Measurements from ENCODE around the gene ZNF3. TPM values are rescaled to one million over a fixed set of nuclear protein-coding genes. Genes with fewer than 3 reads are reported as not detected.

Gene ZNF3
- polyA plus RNA-seq, 2 of the 4 experiments (the other 2 are of a cell fraction), result 22.5 to 30.2 TPM

DNA sequence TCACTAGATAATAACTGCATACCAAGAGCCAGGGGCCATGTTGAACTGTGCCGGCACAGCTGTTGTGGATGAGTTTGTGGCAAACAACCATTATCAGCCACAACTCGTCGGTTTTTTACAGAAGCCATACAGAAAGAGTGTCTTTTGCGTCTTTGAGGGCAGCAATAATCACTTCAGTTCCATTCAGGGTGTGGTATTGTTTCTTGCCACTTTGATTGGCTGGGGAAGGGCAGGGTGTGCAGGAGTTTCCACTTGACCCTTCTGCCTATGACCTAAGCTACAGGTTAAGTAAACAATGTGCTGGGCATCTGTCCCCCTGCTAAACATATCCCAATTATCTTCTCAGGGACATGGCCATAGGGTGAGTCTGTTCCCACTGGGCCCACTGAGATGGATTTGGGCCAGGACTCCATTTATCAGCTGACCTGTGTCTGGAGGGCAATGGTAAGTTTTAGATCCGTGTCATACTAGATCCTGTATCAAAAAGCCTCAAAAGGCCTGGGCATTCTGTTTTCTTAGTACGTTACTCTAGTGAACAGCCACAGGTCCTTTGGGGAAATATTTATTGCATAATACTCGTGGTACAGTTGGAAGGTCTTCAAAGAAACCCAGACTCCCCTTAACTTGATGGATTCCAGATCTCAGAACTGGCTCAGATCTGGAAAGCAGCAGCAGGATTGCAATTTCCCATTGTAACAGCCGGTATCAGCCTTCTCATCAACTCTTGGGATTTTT lies 15.9 kb downstream of the ZNF3 start:
- WGBS (ENCODE audit: missing lambda C conversion rate), result 87% methylated on average over 8 of the region's 8 CpGs
- TF ChIP-seq ZFP36 (IDR thresholded peaks at IDR 0.05; ENCODE audit: borderline replicate concordance, partially characterized antibody) (no peak), CEBPB (IDR thresholded peaks at IDR 0.05) (peak; percentile 13 to 28; a peak in 2 of 4 replicates), ZSCAN20 (CRISPR knock-in tag; IDR thresholded peaks at IDR 0.05) (no peak)
- DNase-seq (ENCODE audit: low read depth in 1 of 2, low spot score in 1 of 2) (no peak), FAIRE-seq (no peak), ATAC-seq (peak; percentile 8 to 10; a peak in 1 of 6 replicates)
- Histone ChIP-seq H3K9me3 (peaks cover 77% of the 10 kb centered on the region), H3K4me2 (no peak overlapping the region), H3K27ac (no peak overlapping the region), H3K4me3 (no peak overlapping the region), H3K4me1 (no peaks in the 10 kb centered on the region)
- POLR2A ChIA-PET, result no interaction called here
- CTCF ChIA-PET, result interaction anchor here (1.6 to 3.8 kb wide), 2 partner anchors 12 to 71 kb away, joined by 5 to 28 read pairs; no protein-coding TSS in a partner anchor

DNA sequence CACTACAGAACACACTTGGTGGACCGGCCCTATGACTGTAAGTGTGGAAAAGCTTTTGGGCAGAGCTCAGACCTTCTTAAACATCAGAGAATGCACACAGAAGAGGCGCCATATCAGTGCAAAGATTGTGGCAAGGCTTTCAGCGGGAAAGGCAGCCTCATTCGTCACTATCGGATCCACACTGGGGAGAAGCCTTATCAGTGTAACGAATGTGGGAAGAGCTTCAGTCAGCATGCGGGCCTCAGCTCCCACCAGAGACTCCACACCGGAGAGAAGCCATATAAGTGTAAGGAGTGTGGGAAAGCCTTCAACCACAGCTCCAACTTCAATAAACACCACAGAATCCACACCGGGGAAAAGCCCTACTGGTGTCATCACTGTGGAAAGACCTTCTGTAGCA lies 17.4 kb downstream of the ZNF3 start:
- CTCF ChIA-PET, result interaction anchor here (1.0 to 3.8 kb wide), 3 partner anchors 11 to 67 kb away, joined by 4 to 28 read pairs (median 5); no protein-coding TSS in a partner anchor

DNA sequence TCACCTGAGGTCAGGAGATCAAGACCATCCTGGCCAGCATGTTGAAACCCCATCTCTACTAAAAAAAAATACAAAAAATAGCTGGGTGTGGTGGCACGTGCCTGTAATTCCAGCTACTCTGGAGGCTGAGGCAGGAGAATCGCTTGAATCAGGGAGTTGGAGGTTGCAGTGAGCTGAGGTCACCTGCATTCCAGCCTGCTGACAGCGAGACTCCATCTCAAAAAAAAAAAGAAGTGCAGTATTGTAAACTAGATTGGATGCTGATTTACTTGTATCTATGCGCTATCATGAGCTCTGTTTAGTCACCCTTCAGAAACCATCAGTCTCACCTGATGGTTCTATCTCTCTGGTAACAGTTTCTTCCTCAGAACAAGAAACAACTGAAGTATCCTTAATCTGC lies 18.1 kb downstream of the ZNF3 start:
- Histone ChIP-seq H3K9me3 (peaks cover 55% of the 10 kb centered on the region), H3K4me3 (no peak overlapping the region), H3K4me1 (no peaks in the 10 kb centered on the region), H3K4me2 (no peak overlapping the region), H3K27ac (no peak overlapping the region)
- FAIRE-seq, result no peak
- no peak for DNase-seq (ENCODE audit: low read depth in 1 of 2, low spot score in 1 of 2)
- no peak for TF ChIP-seq ESRRA (IDR thresholded peaks at IDR 0.05; ENCODE audit: borderline replicate concordance, low read length)
- 93% methylated on average over 4 of the region's 4 CpGs for WGBS (ENCODE audit: missing lambda C conversion rate)
- ChIA-PET POLR2A (interaction anchor here (2.5 kb wide), 1 partner anchor 14 kb away, joined by 7 read pairs; the partner anchor contains the start of gene ZSCAN21), CTCF (interaction anchor here (0.6 to 3.8 kb wide), 8 partner anchors 10 to 186 kb away, joined by 3 to 28 read pairs (median 5); partner anchors contain the start of gene ZSCAN21)
- ATAC-seq, result no peak

More for the DNA sequence above, 17.4 kb downstream of the ZNF3 start:
- H3K4me2 ChIP-seq, result no peak overlapping the region
- WGBS (ENCODE audit: missing lambda C conversion rate), result 97% methylated on average over 9 of the region's 9 CpGs
- no peaks in the 10 kb centered on the region for H3K4me1 ChIP-seq
- H3K4me3 ChIP-seq, result no peak overlapping the region
- ATAC-seq (no peak; a peak in 1 of 6 replicates), FAIRE-seq (no peak), DNase-seq (ENCODE audit: low read depth in 1 of 2, low spot score in 1 of 2) (no peak)
- no peak overlapping the region for H3K27ac ChIP-seq
- TF ChIP-seq HDAC2 (IDR thresholded peaks at IDR 0.05), result no peak
- no peak for TF ChIP-seq ZSCAN20 (CRISPR knock-in tag; IDR thresholded peaks at IDR 0.05)
- TF ChIP-seq CHD4 (IDR thresholded peaks at IDR 0.05; ENCODE audit: borderline replicate concordance), result no peak
- TF ChIP-seq CBX2 (IDR thresholded peaks at IDR 0.05; ENCODE audit: borderline replicate concordance, low read depth), result no peak
- peaks cover 63% of the 10 kb centered on the region for H3K9me3 ChIP-seq
- POLR2A ChIA-PET, result interaction anchor here (2.5 kb wide), 1 partner anchor 14 kb away, joined by 7 read pairs; the partner anchor contains the start of gene ZSCAN21

DNA sequence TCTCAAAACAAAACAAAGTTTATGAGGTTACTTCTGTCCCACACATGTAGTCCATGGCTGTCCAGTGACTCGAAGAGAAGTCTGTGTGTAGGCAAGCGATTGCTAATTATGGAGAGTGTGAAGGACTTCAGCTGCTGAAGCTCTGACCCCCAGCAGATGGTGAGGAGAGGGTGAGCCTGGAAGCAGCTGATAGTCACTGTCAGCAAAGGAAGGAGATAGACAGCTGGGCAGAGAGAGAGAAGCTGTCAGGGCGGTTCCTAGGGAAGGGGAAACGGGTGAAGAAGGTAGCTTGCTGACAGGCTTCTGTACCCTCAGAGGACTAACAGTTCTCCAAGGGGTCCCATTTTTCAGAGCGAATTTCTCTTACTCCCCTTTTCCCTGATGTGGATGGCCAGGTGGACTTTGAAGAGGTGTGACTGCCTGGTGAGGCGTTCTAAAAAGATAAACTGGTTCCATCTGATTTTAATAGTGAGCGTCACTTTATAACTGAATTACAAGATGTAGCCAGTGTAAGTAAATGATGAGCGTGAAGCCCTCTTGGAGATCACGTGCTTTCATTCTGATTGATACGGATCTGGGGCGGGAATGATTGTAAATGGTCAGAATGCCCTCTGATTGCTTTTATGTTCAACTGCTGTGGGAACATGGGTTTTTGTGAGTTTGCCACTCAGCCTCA lies 19.9 kb downstream of the ZNF3 start:
- no peak overlapping the region for H3K4me2 ChIP-seq
- H3K27ac ChIP-seq, result no peak overlapping the region
- H3K4me1 ChIP-seq, result no peaks in the 10 kb centered on the region
- ChIA-PET POLR2A (no interaction called here), CTCF (interaction anchor here (12.5 kb wide), 1 partner anchor 70 kb away, joined by 128 read pairs; no protein-coding TSS in a partner anchor)
- 93% methylated on average over 11 of the region's 11 CpGs for WGBS (ENCODE audit: missing lambda C conversion rate)
- TF ChIP-seq HDAC2 (IDR thresholded peaks at IDR 0.05) (no peak), POLR2A (IDR thresholded peaks at IDR 0.05; ENCODE audit: low read length) (no peak), RAD21 (conservative IDR thresholded peaks at IDR 0.05 in 1 of 2, IDR thresholded peaks at IDR 0.05 in 1 of 2) (no peak), KDM5A (IDR thresholded peaks at IDR 0.05) (no peak), NR3C1 (IDR thresholded peaks at IDR 0.05) (no peak), MAFK (IDR thresholded peaks at IDR 0.05; ENCODE audit: partially characterized antibody) (no peak), EP300 (IDR thresholded peaks at IDR 0.05) (no peak), POLR2AphosphoS2 (conservative IDR thresholded peaks at IDR 0.05; ENCODE audit: low read length) (no peak)
- TF ChIP-seq, protein P1, sequence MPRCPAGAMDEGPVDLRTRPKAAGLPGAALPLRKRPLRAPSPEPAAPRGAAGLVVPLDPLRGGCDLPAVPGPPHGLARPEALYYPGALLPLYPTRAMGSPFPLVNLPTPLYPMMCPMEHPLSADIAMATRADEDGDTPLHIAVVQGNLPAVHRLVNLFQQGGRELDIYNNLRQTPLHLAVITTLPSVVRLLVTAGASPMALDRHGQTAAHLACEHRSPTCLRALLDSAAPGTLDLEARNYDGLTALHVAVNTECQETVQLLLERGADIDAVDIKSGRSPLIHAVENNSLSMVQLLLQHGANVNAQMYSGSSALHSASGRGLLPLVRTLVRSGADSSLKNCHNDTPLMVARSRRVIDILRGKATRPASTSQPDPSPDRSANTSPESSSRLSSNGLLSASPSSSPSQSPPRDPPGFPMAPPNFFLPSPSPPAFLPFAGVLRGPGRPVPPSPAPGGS (IDR thresholded peaks at IDR 0.05), result no peak
- TF ChIP-seq, protein P2, sequence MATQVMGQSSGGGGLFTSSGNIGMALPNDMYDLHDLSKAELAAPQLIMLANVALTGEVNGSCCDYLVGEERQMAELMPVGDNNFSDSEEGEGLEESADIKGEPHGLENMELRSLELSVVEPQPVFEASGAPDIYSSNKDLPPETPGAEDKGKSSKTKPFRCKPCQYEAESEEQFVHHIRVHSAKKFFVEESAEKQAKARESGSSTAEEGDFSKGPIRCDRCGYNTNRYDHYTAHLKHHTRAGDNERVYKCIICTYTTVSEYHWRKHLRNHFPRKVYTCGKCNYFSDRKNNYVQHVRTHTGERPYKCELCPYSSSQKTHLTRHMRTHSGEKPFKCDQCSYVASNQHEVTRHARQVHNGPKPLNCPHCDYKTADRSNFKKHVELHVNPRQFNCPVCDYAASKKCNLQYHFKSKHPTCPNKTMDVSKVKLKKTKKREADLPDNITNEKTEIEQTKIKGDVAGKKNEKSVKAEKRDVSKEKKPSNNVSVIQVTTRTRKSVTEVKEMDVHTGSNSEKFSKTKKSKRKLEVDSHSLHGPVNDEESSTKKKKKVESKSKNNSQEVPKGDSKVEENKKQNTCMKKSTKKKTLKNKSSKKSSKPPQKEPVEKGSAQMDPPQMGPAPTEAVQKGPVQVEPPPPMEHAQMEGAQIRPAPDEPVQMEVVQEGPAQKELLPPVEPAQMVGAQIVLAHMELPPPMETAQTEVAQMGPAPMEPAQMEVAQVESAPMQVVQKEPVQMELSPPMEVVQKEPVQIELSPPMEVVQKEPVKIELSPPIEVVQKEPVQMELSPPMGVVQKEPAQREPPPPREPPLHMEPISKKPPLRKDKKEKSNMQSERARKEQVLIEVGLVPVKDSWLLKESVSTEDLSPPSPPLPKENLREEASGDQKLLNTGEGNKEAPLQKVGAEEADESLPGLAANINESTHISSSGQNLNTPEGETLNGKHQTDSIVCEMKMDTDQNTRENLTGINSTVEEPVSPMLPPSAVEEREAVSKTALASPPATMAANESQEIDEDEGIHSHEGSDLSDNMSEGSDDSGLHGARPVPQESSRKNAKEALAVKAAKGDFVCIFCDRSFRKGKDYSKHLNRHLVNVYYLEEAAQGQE (IDR thresholded peaks at IDR 0.05), result no peak
- no peak for FAIRE-seq
- H3K4me3 ChIP-seq, result no peak overlapping the region
- peaks cover 38% of the 10 kb centered on the region for H3K9me3 ChIP-seq
- ATAC-seq, result no peak
- no peak for DNase-seq (ENCODE audit: low read depth in 1 of 2, low spot score in 1 of 2)

All from A549 (cell line).